GM19239 (cell line): ENCODE data around the gene NDUFV2.
"Not testable (repeated sequence)": the region's sequence is repeated elsewhere in the genome, so short reads cannot be mapped to it uniquely, and the experiment has no call there.

Source experiments
- DNase-seq: peaks from one replicate; pipeline ENCODE4 v3.0.0; 2011; ENCODE audit warnings: low spot score; ENCODE audit not compliant: insufficient read length
- FAIRE-seq: peaks from 2 replicates; lab custom pipeline; 2011; peaks lifted over from hg19 to GRCh38; lab: Jason Lieb, UNC

The NDUFV2 gene

GRCh38 chr18:9088252-9088651, 14.2 kb upstream of the NDUFV2 start:
- DNase-seq (no peak), FAIRE-seq (no peak)

- DNase-seq, FAIRE-seq: not testable (repeated sequence)
Observed at GRCh38 chr18:9088727-9089126, 13.8 kb upstream of the NDUFV2 start.

- DNase-seq (no peak), FAIRE-seq (no peak)
Observed at GRCh38 chr18:9090578-9090977, 11.9 kb upstream of the NDUFV2 start.

- DNase-seq = no peak
- no peak for FAIRE-seq
Observed at GRCh38 chr18:9091066-9091476, 11.4 kb upstream of the NDUFV2 start.

- FAIRE-seq (no peak), DNase-seq (no peak)
Observed at GRCh38 chr18:9092665-9093064, 9.8 kb upstream of the NDUFV2 start.

GRCh38 chr18:9093109-9093508, 9.4 kb upstream of the NDUFV2 start:
- not testable (repeated sequence) for DNase-seq, FAIRE-seq

- DNase-seq (no peak), FAIRE-seq (no peak)
Observed at GRCh38 chr18:9094307-9095226, 7.9 kb upstream of the NDUFV2 start.

GRCh38 chr18:9095297-9096006, 7.0 kb upstream of the NDUFV2 start:
- DNase-seq (peak; percentile 26), FAIRE-seq (peak; percentile 90)

- DNase-seq (no peak), FAIRE-seq (no peak)
Observed at GRCh38 chr18:9096007-9096371, 6.5 kb upstream of the NDUFV2 start.

- FAIRE-seq = no peak
- no peak for DNase-seq
Observed at GRCh38 chr18:9096685-9097084, 5.8 kb upstream of the NDUFV2 start.

- DNase-seq = no peak
- FAIRE-seq = no peak
Observed at GRCh38 chr18:9097349-9097748, 5.2 kb upstream of the NDUFV2 start.

- FAIRE-seq (no peak), DNase-seq (no peak)
Observed at GRCh38 chr18:9100796-9101195, 1.7 kb upstream of the NDUFV2 start.

GRCh38 chr18:9101730-9102507, 580 bp upstream of the NDUFV2 start:
- no peak for FAIRE-seq
- DNase-seq = no peak

- no peak for DNase-seq
- FAIRE-seq = peak; percentile 40
Observed at GRCh38 chr18:9103376-9103873, 926 bp downstream of the NDUFV2 start.

GRCh38 chr18:9104244-9104901, 1.9 kb downstream of the NDUFV2 start:
- no peak for DNase-seq
- peak; percentile 14 for FAIRE-seq

- FAIRE-seq (peak; percentile 75), DNase-seq (no peak)
Observed at GRCh38 chr18:9105420-9105819, 2.9 kb downstream of the NDUFV2 start.

GRCh38 chr18:9106094-9106493, 3.6 kb downstream of the NDUFV2 start:
- DNase-seq (no peak), FAIRE-seq (no peak)

- DNase-seq (no peak), FAIRE-seq (no peak)
Observed at GRCh38 chr18:9106800-9107584, 4.5 kb downstream of the NDUFV2 start.

- FAIRE-seq = no peak
- DNase-seq = no peak
Observed at GRCh38 chr18:9108911-9109310, 6.4 kb downstream of the NDUFV2 start.
